HAP-1 (cell line): ENCODE data around the gene ACOT9.
A peak's percentile ranks its signal among the peaks of the same experiment; 100 is the strongest.
"Not testable (repeated sequence)": the region's sequence is repeated elsewhere in the genome, so short reads cannot be mapped to it uniquely, and the experiment has no call there.

Source experiments
- DNase-seq, 2 experiments: peaks; one replicate each; pipeline ENCODE4 v3.0.0-alpha.2; 2016 to 2020; ENCODE audit warnings: low spot score in 2 of 2
- H3K27me3 ChIP-seq: fragments of 250-450 bp; sonication (Bioruptor Pico); 2 replicates; pipeline ENCODE4 v1.5.1; 2020; ENCODE audit warnings: low read depth, mild to moderate bottlenecking, moderate library complexity
- H3K36me3 ChIP-seq: fragments of 250-450 bp; sonication (Bioruptor Pico); replicated peaks from 2 replicates; pipeline ENCODE4 v1.5.1; 2020; ENCODE audit warnings: mild to moderate bottlenecking
- H3K4me1 ChIP-seq: fragments of 250-450 bp; sonication (Bioruptor Pico); 2 replicates; pipeline ENCODE4 v1.5.1; 2020; ENCODE audit warnings: mild to moderate bottlenecking
- H3K4me3 ChIP-seq: fragments of 250-450 bp; sonication (Bioruptor Pico); 2 replicates; pipeline ENCODE4 v1.5.1; 2020; ENCODE audit warnings: mild to moderate bottlenecking, moderate library complexity
- H3K9me3 ChIP-seq: fragments of 250-450 bp; sonication (Bioruptor Pico); 2 replicates; pipeline ENCODE4 v1.5.1; 2020; ENCODE audit warnings: mild to moderate bottlenecking, moderate library complexity
- in situ Hi-C: fragments of 300-500 bp; cut with MboI; formaldehyde crosslinking; loops from 3 replicates; pipeline ENCODE4 v1.14.3; 2020; ENCODE audit warnings: low sequenced_read_pairs, inconsistent platforms, mixed read lengths

The ACOT9 gene

DNA sequence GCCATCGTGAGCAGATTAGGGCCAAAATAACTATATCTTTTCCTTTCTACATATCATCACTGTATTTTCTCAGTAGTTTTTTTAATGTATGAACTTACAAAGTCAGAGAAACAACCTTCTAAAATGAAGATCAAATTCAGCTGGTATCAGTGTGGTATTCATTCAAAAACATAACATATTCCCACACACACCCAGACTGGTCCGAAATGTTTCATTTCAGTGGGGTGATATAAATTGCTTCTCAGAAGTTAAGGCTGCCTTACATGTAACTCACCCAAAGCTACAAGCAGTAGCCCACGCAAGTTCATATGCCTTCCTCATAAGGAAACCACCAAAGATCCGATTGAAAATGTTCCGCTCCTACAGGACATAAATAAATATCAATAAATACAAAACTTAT is 37.8 kb downstream of the ACOT9 start:
- no peak for DNase-seq
- in situ Hi-C loops = no loop called here
- Histone ChIP-seq H3K4me3 (no peak overlapping the region), H3K9me3 (no peaks in the 10 kb centered on the region), H3K27me3 (no peaks in the 10 kb centered on the region), H3K4me1 (no peaks in the 10 kb centered on the region), H3K36me3 (peaks cover 59% of the 10 kb centered on the region)

DNA sequence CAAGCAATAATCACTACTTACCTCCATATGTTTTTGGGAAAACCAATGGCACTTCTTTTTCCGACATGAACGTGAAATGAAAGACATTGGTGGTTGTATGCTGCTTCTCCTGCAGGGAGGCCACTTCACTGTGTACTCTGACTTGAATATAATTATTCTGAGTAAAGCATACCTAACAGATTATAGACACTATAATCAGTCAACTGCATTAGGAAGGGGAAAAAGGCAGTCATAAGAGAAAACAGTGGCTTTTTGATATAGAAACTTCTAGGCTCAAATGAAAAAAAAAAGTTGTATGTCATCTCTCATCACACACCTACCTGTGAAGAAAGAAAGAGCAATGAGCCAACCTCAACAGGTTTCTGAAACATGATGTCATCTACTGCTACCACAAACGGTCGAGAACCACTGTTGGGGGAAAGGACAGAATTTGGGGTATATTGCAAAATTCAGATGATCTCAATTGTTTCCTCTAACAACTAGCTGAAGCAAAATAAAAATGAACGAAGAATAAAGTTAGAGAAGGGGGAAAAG is 38.3 kb downstream of the ACOT9 start:
- H3K4me1 ChIP-seq = no peaks in the 10 kb centered on the region
- H3K4me3 ChIP-seq = no peak overlapping the region
- in situ Hi-C loops = no loop called here
- peaks cover 58% of the 10 kb centered on the region for H3K36me3 ChIP-seq
- DNase-seq = no peak
- H3K9me3 ChIP-seq = no peaks in the 10 kb centered on the region
- H3K27me3 ChIP-seq = no peaks in the 10 kb centered on the region

DNA sequence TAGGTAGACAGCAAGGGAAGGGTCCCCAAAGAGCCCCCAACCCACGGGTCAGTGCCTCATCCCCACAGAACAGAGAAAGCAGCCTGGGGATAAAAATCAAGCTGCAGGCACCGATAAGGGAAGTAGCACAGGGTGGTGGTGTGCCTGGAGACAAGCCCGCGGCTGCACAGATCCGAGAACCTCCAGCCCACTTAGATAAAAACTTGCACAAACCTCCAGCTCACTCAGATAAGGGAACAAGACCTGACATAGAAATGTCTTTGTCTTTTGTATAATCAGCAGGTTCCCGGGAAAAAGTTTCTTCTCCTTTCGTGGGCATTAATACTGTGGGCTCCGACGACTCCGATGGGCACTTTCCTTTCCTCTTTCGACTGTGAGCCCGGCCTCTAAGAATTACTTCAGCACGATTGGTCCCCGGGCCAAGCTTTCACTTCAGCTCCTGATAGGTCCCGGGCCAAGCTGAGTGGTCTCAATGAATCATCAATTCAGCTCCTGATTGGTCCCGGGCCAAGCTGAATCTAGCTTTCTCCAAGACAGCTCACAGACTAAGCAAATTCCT is 43.4 kb downstream of the ACOT9 start:
- no peaks in the 10 kb centered on the region for H3K9me3 ChIP-seq
- no peaks in the 10 kb centered on the region for H3K4me1 ChIP-seq
- H3K4me3 ChIP-seq = no peak overlapping the region
- peaks cover 24% of the 10 kb centered on the region for H3K36me3 ChIP-seq
- peak in 1 of 2 experiments; percentile 27 for DNase-seq
- no peaks in the 10 kb centered on the region for H3K27me3 ChIP-seq
- in situ Hi-C loops = no loop called here

DNA sequence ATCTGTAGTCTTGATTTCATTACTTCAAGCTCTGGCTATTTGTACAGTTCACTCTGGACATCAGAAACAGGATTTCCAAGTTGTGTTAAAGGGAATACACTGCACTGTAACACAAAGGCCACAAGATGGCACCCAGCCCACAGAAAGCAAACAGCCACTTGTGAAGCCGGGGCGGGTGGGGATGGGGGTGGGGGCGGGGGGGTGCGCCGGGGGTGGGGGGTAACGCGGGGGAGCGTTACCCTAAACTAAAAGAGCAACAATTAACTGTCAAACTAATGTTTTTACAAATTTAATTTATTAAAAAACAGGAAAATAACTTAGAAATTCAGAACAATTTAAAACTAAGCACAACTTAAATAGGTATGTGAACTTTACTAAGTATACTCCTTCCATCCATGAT is 48.5 kb downstream of the ACOT9 start:
- Histone ChIP-seq H3K9me3 (no peaks in the 10 kb centered on the region), H3K4me3 (no peak overlapping the region), H3K36me3 (no peaks in the 10 kb centered on the region), H3K4me1 (no peaks in the 10 kb centered on the region), H3K27me3 (no peaks in the 10 kb centered on the region)
- DNase-seq = peak; percentile 40 to 72
- in situ Hi-C loops = loop anchor here (5.0 kb wide), 1 partner anchor 208 kb away; no protein-coding TSS in a partner anchor

DNA sequence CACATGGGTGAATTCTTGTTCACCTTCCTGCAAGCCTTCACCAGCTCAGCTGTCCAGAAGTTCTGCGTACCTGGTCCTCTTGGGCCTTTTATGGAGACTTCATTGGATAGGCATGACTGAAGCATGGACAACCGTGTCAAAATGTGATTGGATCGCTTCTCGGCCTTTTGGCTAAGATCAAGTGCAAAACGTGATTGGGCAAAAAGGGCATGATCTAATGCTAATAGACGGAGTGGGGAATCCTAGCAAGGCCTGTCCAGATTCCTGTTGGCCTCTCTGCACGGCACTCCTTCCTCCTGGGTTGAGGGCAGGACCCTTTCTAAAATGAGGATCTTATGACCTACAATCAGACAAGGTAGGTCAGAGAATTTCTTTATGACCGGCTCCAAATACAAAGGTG is 50.9 kb downstream of the ACOT9 start:
- H3K9me3 ChIP-seq = no peaks in the 10 kb centered on the region
- no peaks in the 10 kb centered on the region for H3K36me3 ChIP-seq
- no peak for DNase-seq
- in situ Hi-C loops = loop anchor here (5.0 kb wide), 1 partner anchor 210 kb away; no protein-coding TSS in a partner anchor
- no peaks in the 10 kb centered on the region for H3K4me1 ChIP-seq
- H3K4me3 ChIP-seq = no peak overlapping the region
- H3K27me3 ChIP-seq = no peaks in the 10 kb centered on the region

DNA sequence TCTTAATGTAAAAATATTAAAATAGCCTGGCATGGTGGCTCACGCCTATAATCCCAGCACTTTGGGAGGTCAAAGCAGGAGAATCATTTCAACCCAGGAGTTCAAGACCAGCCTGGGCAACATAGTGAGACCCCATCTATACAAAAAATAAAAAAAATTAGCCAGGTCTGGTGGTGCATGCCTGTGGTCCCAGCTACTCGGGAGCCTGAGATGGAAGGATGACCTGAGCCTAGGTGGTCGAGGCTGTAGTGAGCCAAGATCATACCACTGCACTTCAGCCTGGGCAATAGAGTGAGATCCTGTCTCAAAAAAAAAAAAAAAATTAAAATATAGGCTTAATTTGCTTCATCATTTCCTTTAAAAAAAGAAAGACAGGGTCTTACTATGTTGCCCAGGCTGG is 66.6 kb downstream of the ACOT9 start:
- H3K9me3 ChIP-seq, in situ Hi-C loops, H3K4me3 ChIP-seq, DNase-seq, H3K4me1 ChIP-seq, H3K27me3 ChIP-seq: not testable (repeated sequence)
- peaks cover 89% of the 10 kb centered on the region for H3K36me3 ChIP-seq

DNA sequence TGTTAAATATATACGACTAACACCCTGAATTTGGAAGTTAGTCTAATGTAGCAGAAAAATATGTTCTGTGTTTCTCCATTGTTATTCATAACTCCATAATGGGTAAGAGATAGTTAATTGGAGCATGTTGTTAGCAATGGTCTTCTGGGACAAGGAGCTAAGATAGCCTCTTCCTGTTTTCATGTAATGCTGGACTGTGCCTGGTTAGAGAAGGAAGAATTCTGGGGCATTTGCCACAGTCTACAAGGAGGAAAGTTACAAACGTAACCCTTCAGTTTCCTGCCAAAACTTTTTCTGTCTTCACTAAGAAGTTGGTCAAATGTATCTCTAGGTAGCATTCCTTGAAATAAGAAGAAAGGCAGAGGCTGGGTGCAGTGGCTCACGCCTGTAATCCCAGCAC is 70.0 kb downstream of the ACOT9 start:
- no peak for DNase-seq
- Histone ChIP-seq H3K9me3 (no peaks in the 10 kb centered on the region), H3K4me3 (no peak overlapping the region), H3K36me3 (peaks cover 74% of the 10 kb centered on the region), H3K4me1 (peaks cover 16% of the 10 kb centered on the region), H3K27me3 (no peaks in the 10 kb centered on the region)
- in situ Hi-C loops = no loop called here

DNA sequence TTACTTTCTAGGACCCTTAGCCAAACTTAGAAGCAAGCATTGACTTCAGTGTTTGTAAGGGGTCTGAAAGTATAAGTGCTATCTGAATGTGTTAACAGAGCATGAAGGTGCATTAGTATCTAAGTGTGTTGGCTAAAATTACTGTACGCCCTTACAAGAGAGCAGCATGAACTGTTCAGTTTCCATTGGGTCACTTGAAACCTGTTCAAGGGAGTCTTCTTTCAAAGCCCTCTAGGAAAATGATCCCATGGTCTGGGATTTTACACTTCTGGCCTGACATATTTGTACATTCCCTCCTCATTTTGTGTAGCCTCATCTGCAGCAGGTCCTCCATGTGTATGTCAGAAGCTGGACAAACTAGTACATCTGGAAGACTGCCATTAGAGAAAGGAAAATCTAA is 72.5 kb downstream of the ACOT9 start:
- peaks cover 52% of the 10 kb centered on the region for H3K36me3 ChIP-seq
- H3K4me1 ChIP-seq = peaks cover 22% of the 10 kb centered on the region
- H3K27me3 ChIP-seq = no peaks in the 10 kb centered on the region
- no peaks in the 10 kb centered on the region for H3K9me3 ChIP-seq
- in situ Hi-C loops = no loop called here
- no peak overlapping the region for H3K4me3 ChIP-seq
- no peak for DNase-seq

DNA sequence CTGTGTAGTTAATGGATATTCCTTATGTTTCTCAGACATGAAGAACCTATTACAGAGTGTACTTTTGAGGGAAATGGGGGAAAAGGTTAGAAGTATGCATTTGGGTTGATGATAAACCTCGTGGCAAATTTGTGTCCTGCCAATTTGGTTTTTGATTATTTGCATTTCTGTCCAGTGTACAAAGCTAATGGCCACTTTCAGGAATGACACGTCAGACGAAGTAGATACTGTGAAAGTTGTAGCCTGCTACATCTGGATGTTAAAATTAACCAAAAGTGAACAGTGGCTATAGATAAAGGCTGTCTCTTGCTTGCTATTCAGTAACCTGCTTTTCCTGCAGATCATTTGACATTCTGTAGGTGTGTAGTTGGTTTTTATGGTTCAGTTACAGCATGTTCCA is 74.7 kb downstream of the ACOT9 start:
- Histone ChIP-seq H3K9me3 (no peaks in the 10 kb centered on the region), H3K4me1 (peaks cover 22% of the 10 kb centered on the region), H3K36me3 (peaks cover 31% of the 10 kb centered on the region), H3K27me3 (no peaks in the 10 kb centered on the region), H3K4me3 (peak overlapping the region; percentile 82)
- in situ Hi-C loops = no loop called here
- no peak for DNase-seq

DNA sequence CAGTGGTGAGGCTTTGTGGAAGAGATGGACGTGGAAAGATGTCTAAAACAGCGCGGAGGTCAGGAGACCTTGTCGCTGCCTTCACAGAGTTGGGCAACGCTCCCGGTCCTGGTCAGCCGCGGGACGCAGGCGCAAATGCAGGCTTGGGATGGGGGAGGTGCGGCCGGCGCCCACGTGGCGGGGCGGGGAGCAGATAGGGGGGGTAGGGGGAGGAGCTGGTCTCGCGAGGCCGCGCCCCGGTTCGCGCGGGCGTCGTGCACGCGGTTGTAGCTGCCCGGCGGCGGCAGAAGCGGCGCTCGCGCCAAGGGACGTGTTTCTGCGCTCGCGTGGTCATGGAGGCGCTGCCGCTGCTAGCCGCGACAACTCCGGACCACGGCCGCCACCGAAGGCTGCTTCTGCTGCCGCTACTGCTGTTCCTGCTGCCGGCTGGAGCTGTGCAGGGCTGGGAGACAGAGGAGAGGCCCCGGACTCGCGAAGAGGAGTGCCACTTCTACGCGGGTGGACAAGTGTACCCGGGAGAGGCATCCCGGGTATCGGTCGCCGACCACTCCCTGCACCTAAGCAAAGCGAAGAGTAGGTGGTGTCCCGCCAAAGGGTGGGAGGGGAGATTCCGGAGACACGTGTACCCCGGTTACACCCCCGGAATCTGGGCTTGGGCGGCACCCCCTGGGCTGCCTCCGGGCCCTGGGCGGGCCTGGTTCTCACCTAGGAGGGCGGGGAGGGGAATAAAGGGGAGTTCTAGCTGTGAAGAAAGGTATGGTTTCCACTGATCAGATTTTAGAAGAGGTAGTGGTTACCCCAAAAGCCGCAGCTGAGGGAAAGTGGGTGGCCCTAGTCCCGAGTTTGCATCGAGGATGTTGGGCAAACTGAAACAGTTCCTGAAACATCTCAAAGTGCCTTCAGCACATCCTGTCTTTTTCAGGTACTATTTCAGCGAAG is 75.6 kb downstream of the ACOT9 start, which contains the start of gene PRDX4:
Gene PRDX4, plus strand, starts transcription at position 255 of the 939 bp plus-strand sequence. Its CDS starts 78 bp downstream, at position 333.
- Histone ChIP-seq H3K9me3 (no peaks in the 10 kb centered on the region), H3K4me3 (peak within 1 kb of the TSS; percentile 82), H3K4me1 (peaks cover 22% of the 10 kb centered on the region), H3K27me3 (no peaks in the 10 kb centered on the region), H3K36me3 (peaks cover 23% of the 10 kb centered on the region)
- in situ Hi-C loops = no loop called here
- DNase-seq = peak; percentile 89 to 97

DNA sequence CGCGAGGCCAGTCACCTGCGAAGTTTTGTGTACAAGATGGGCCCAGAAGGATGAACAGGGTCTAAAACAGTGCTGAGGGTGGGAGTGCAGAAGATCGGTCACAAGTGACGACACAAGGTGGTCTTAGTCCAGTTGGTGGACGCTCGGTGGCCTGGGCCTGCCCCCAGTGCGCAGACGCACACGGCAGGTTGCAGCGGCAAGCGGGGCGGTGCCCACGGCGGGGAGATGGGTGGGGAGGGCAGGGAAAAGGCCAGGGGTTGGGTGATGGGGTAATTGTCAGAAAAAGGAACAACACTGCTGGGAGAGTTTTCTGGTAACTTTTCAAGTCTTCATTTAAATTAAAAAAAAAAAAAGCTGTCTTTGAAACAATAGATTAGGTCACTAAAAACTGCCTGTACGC is 76.8 kb downstream of the ACOT9 start:
- Histone ChIP-seq H3K9me3 (no peaks in the 10 kb centered on the region), H3K36me3 (peaks cover 12% of the 10 kb centered on the region), H3K4me3 (no peak overlapping the region), H3K4me1 (peaks cover 20% of the 10 kb centered on the region), H3K27me3 (no peaks in the 10 kb centered on the region)
- in situ Hi-C loops = no loop called here
- DNase-seq = no peak

DNA sequence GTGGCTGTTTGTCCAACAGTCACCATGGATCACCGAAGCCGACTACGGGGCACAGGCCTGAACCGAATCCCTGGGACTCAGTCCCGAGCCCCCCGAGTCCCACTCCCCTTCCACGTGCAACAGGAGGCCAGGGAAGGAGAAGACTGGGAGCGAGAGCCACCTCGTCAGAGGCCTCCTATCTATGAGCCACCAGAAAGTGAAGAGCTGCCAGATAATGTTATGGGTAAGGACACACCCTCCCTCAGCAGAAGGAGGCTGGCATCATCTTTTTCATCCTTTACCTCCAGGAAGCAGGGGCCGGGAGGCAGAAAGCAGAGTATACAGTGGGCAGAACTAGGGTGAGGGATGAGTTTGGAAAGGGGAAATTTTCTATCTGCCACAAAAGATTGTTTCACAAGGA is 78.6 kb downstream of the ACOT9 start:
- in situ Hi-C loops = no loop called here
- DNase-seq = no peak
- peaks cover 3% of the 10 kb centered on the region; the same call in 1 of the 2 replicates for H3K36me3 ChIP-seq
- peaks cover 22% of the 10 kb centered on the region for H3K4me1 ChIP-seq
- H3K4me3 ChIP-seq = no peak overlapping the region
- H3K9me3 ChIP-seq = no peaks in the 10 kb centered on the region
- no peaks in the 10 kb centered on the region for H3K27me3 ChIP-seq

DNA sequence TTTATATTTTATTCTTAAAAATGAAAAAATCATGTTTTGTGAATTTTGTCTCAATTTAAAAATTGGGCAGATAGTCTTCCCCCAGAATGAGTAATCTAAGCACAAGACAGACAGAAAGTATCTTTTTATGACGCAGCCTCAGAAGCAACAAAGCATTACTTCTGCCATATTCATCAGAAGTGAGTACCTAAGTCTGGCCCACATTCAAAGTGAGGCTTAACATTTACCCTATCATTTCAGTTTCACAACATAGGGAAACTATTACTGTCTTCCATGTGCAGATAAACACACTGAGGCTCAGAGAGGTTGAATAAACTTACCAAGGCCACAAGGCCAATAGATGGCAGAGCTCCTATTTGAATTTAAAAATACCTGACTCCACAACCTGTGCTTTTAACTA is 80.2 kb downstream of the ACOT9 start:
- DNase-seq = no peak
- in situ Hi-C loops = no loop called here
- Histone ChIP-seq H3K36me3 (no peaks in the 10 kb centered on the region), H3K9me3 (no peaks in the 10 kb centered on the region), H3K4me3 (no peak overlapping the region), H3K4me1 (peaks cover 17% of the 10 kb centered on the region), H3K27me3 (no peaks in the 10 kb centered on the region)

DNA sequence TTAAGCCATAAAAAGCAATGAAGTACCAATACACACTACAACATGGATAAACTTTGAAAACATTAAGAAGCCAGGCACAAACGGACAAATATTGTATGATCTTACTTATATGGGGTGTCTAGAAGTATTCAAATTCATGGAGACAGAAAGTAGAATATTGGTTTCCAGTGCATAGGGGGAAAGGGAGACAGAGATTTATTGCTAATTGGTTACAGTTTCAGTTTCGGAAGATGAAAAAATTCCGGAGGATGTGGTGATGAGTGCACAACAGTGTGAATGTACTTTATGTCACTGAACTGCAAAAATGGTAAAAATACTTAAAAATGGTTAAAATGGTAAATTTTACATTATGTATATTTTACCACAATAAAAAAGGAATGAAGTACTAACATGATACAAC is 80.9 kb downstream of the ACOT9 start:
- no peaks in the 10 kb centered on the region for H3K9me3 ChIP-seq
- H3K36me3 ChIP-seq = no peaks in the 10 kb centered on the region
- no peaks in the 10 kb centered on the region for H3K27me3 ChIP-seq
- in situ Hi-C loops = no loop called here
- peaks cover 17% of the 10 kb centered on the region for H3K4me1 ChIP-seq
- DNase-seq = no peak
- no peak overlapping the region for H3K4me3 ChIP-seq
